ENCODE results near the gene KRTAP19-5. TPM values are rescaled to one million over a fixed set of nuclear protein-coding genes. Genes with fewer than 3 reads are reported as not detected.

KRTAP19-5 gene
- total and polyA plus RNA-seq, 2 donors from 2014 or later: not detected

DNA sequence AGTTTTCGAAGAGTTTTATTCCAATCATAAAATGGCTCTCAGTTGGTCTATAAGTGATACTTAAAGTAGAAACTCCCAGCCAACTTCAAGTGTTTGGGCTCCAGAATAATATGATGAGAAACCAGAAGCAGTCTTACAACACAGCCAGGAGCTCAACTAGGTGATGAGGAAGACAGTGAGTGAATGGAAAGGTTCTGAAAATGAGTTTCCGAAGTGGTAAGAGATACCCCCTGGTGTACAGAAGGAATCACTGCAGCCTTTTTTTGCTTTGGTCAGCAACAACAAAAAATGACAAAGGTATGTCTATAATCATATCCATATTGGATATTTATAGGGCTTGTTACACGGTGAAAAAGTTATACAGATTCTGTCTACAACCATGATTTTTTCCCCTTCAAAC, 38.2 kb downstream of the KRTAP19-5 start:
- no peaks in the 10 kb centered on the region for H3K36me3 ChIP-seq (ENCODE audit: control insufficient read depth in 2 of 3, insufficient read depth in 3 of 3, low read length in 3 of 3)
- H3K9me3 ChIP-seq (ENCODE audit: control insufficient read depth in 2 of 3, insufficient read depth in 1 of 3, low read length in 3 of 3): no peaks in the 10 kb centered on the region
- FAIRE-seq (no peak), DNase-seq (no peak)
- no peaks in the 10 kb centered on the region for H3K4me1 ChIP-seq (ENCODE audit: control insufficient read depth in 2 of 3, insufficient read depth in 2 of 3, low read depth in 1 of 3, low read length in 3 of 3)
- H3K27me3 ChIP-seq (ENCODE audit: control insufficient read depth, insufficient read depth, low read length): no peaks in the 10 kb centered on the region
- H3K27ac ChIP-seq (ENCODE audit: low read depth in 2 of 2, low read length in 2 of 2): no peak overlapping the region
- TF ChIP-seq, protein P1, sequence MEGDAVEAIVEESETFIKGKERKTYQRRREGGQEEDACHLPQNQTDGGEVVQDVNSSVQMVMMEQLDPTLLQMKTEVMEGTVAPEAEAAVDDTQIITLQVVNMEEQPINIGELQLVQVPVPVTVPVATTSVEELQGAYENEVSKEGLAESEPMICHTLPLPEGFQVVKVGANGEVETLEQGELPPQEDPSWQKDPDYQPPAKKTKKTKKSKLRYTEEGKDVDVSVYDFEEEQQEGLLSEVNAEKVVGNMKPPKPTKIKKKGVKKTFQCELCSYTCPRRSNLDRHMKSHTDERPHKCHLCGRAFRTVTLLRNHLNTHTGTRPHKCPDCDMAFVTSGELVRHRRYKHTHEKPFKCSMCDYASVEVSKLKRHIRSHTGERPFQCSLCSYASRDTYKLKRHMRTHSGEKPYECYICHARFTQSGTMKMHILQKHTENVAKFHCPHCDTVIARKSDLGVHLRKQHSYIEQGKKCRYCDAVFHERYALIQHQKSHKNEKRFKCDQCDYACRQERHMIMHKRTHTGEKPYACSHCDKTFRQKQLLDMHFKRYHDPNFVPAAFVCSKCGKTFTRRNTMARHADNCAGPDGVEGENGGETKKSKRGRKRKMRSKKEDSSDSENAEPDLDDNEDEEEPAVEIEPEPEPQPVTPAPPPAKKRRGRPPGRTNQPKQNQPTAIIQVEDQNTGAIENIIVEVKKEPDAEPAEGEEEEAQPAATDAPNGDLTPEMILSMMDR (IDR thresholded peaks at IDR 0.05; ENCODE audit: borderline replicate concordance, extremely low read depth, insufficient read depth): peak; percentile 8
- H3K4me3 ChIP-seq (ENCODE audit: low read length in 3 of 3): no peak overlapping the region
- intact Hi-C loops (cut with DNase I): no loop called here
- no peak overlapping the region for H3K9ac ChIP-seq (ENCODE audit: low read length in 3 of 3)

Other genes starting within 250 kb of the KRTAP19-5 start
- gene KRTAP24-1, start 219.2 kb downstream of the KRTAP19-5 start, total RNA-seq: not detected
- gene KRTAP24-1, start 219.2 kb downstream of the KRTAP19-5 start, polyA plus RNA-seq (ENCODE audit: insufficient read depth, low read depth, low replicate concordance): not detected
- not detected for gene KRTAP25-1, start 212.6 kb downstream of the KRTAP19-5 start, total RNA-seq
- gene KRTAP25-1, start 212.6 kb downstream of the KRTAP19-5 start, polyA plus RNA-seq (ENCODE audit: insufficient read depth, low read depth, low replicate concordance): not detected
- not detected for gene KRTAP26-1, start 181.8 kb downstream of the KRTAP19-5 start, total RNA-seq
- gene KRTAP26-1, start 181.8 kb downstream of the KRTAP19-5 start, polyA plus RNA-seq (ENCODE audit: insufficient read depth, low read depth, low replicate concordance): not detected
- not detected for gene KRTAP27-1, start 164.4 kb downstream of the KRTAP19-5 start, total RNA-seq
- gene KRTAP27-1, start 164.4 kb downstream of the KRTAP19-5 start, polyA plus RNA-seq (ENCODE audit: insufficient read depth, low read depth, low replicate concordance): not detected
- gene KRTAP23-1, start 153.5 kb downstream of the KRTAP19-5 start, total RNA-seq: not detected
- gene KRTAP23-1, start 153.5 kb downstream of the KRTAP19-5 start, polyA plus RNA-seq (ENCODE audit: insufficient read depth, low read depth, low replicate concordance): not detected
- gene KRTAP13-2, start 129.9 kb downstream of the KRTAP19-5 start, total RNA-seq: not detected
- gene KRTAP13-2, start 129.9 kb downstream of the KRTAP19-5 start, polyA plus RNA-seq (ENCODE audit: insufficient read depth, low read depth, low replicate concordance): not detected
- not detected for gene KRTAP13-1, start 106.1 kb downstream of the KRTAP19-5 start, total RNA-seq
- gene KRTAP13-1, start 106.1 kb downstream of the KRTAP19-5 start, polyA plus RNA-seq (ENCODE audit: insufficient read depth, low read depth, low replicate concordance): not detected
- gene KRTAP13-3, start 76.2 kb downstream of the KRTAP19-5 start, total RNA-seq: not detected
- gene KRTAP13-3, start 76.2 kb downstream of the KRTAP19-5 start, polyA plus RNA-seq (ENCODE audit: insufficient read depth, low read depth, low replicate concordance): not detected
- not detected for gene KRTAP13-4, start 71.9 kb downstream of the KRTAP19-5 start, total RNA-seq
- not detected for gene KRTAP13-4, start 71.9 kb downstream of the KRTAP19-5 start, polyA plus RNA-seq (ENCODE audit: insufficient read depth, low read depth, low replicate concordance)
- not detected for gene KRTAP15-1, start 61.9 kb downstream of the KRTAP19-5 start, total RNA-seq
- not detected for gene KRTAP15-1, start 61.9 kb downstream of the KRTAP19-5 start, polyA plus RNA-seq (ENCODE audit: insufficient read depth, low read depth, low replicate concordance)
- not detected for gene KRTAP19-1, start 21.8 kb downstream of the KRTAP19-5 start, total RNA-seq
- not detected for gene KRTAP19-1, start 21.8 kb downstream of the KRTAP19-5 start, polyA plus RNA-seq (ENCODE audit: insufficient read depth, low read depth, low replicate concordance)
- gene KRTAP19-2, start 14.7 kb downstream of the KRTAP19-5 start, total RNA-seq: not detected
- gene KRTAP19-2, start 14.7 kb downstream of the KRTAP19-5 start, polyA plus RNA-seq (ENCODE audit: insufficient read depth, low read depth, low replicate concordance): not detected
- not detected for gene KRTAP19-3, start 10.1 kb downstream of the KRTAP19-5 start, total RNA-seq
- not detected for gene KRTAP19-3, start 10.1 kb downstream of the KRTAP19-5 start, polyA plus RNA-seq (ENCODE audit: insufficient read depth, low read depth, low replicate concordance)
- not detected for gene KRTAP19-4, start 5.0 kb downstream of the KRTAP19-5 start, total RNA-seq
- gene KRTAP19-4, start 5.0 kb downstream of the KRTAP19-5 start, polyA plus RNA-seq (ENCODE audit: insufficient read depth, low read depth, low replicate concordance): not detected
- not detected for gene KRTAP19-6, start 39.7 kb upstream of the KRTAP19-5 start, total RNA-seq
- not detected for gene KRTAP19-6, start 39.7 kb upstream of the KRTAP19-5 start, polyA plus RNA-seq (ENCODE audit: insufficient read depth, low read depth, low replicate concordance)
- not detected for gene KRTAP19-7, start 59.2 kb upstream of the KRTAP19-5 start, total RNA-seq
- gene KRTAP19-7, start 59.2 kb upstream of the KRTAP19-5 start, polyA plus RNA-seq (ENCODE audit: insufficient read depth, low read depth, low replicate concordance): not detected
- not detected for gene KRTAP22-2, start 88.3 kb upstream of the KRTAP19-5 start, total RNA-seq
- not detected for gene KRTAP22-2, start 88.3 kb upstream of the KRTAP19-5 start, polyA plus RNA-seq (ENCODE audit: insufficient read depth, low read depth, low replicate concordance)
- not detected for gene KRTAP6-3, start 90.3 kb upstream of the KRTAP19-5 start, total RNA-seq
- not detected for gene KRTAP6-3, start 90.3 kb upstream of the KRTAP19-5 start, polyA plus RNA-seq (ENCODE audit: insufficient read depth, low read depth, low replicate concordance)
- gene KRTAP6-2, start 96.8 kb upstream of the KRTAP19-5 start, total RNA-seq: not detected
- not detected for gene KRTAP6-2, start 96.8 kb upstream of the KRTAP19-5 start, polyA plus RNA-seq (ENCODE audit: insufficient read depth, low read depth, low replicate concordance)
- gene KRTAP22-1, start 98.9 kb upstream of the KRTAP19-5 start, total RNA-seq: not detected
- gene KRTAP22-1, start 98.9 kb upstream of the KRTAP19-5 start, polyA plus RNA-seq (ENCODE audit: insufficient read depth, low read depth, low replicate concordance): not detected
- gene KRTAP6-1, start 111.8 kb upstream of the KRTAP19-5 start, total RNA-seq: not detected
- gene KRTAP6-1, start 111.8 kb upstream of the KRTAP19-5 start, polyA plus RNA-seq (ENCODE audit: insufficient read depth, low read depth, low replicate concordance): not detected
- gene KRTAP20-1, start 114.3 kb upstream of the KRTAP19-5 start, total RNA-seq: not detected
- not detected for gene KRTAP20-1, start 114.3 kb upstream of the KRTAP19-5 start, polyA plus RNA-seq (ENCODE audit: insufficient read depth, low read depth, low replicate concordance)
- gene KRTAP20-4, start 118.5 kb upstream of the KRTAP19-5 start, total RNA-seq: not detected
- gene KRTAP20-4, start 118.5 kb upstream of the KRTAP19-5 start, polyA plus RNA-seq (ENCODE audit: insufficient read depth, low read depth, low replicate concordance): not detected
- gene KRTAP20-2, start 133.1 kb upstream of the KRTAP19-5 start, total RNA-seq: not detected
- not detected for gene KRTAP20-2, start 133.1 kb upstream of the KRTAP19-5 start, polyA plus RNA-seq (ENCODE audit: insufficient read depth, low read depth, low replicate concordance)
- gene KRTAP20-3, start 140.7 kb upstream of the KRTAP19-5 start, total RNA-seq: not detected
- not detected for gene KRTAP20-3, start 140.7 kb upstream of the KRTAP19-5 start, polyA plus RNA-seq (ENCODE audit: insufficient read depth, low read depth, low replicate concordance)
- gene KRTAP21-3, start 216.6 kb upstream of the KRTAP19-5 start, total RNA-seq: not detected
- gene KRTAP21-3, start 216.6 kb upstream of the KRTAP19-5 start, polyA plus RNA-seq (ENCODE audit: insufficient read depth, low read depth, low replicate concordance): not detected
- not detected for gene KRTAP21-2, start 245.1 kb upstream of the KRTAP19-5 start, total RNA-seq
- gene KRTAP21-2, start 245.1 kb upstream of the KRTAP19-5 start, polyA plus RNA-seq (ENCODE audit: insufficient read depth, low read depth, low replicate concordance): not detected

Measured in kidney (tissue), 14 donors.